DND-41 (cell line): ENCODE data around the gene FANCB.

ENCODE experiments used
- ATAC-seq: fragments of 200-7000 bp; cut with Tn5 transposase; 3 replicates; pipeline ENCODE4 v1.9.1; 2021; ENCODE audit warnings: low read depth; ENCODE audit not compliant: insufficient read depth
- DNase-seq: peaks from one replicate; pipeline ENCODE4 v3.0.0-alpha.2; 2020
- H2AFZ ChIP-seq: 2 replicates; pipeline ENCODE4 v1.6.0; 2012; ENCODE audit warnings: low read depth, low read length
- H3K27ac ChIP-seq: 2 replicates; pipeline ENCODE4 v1.5.1; 2012; ENCODE audit warnings: low read length, inconsistent platforms
- H3K27me3 ChIP-seq: fragments of 200-600 bp; sonication (generic); 2 replicates; pipeline ENCODE4 v1.6.0; 2012; ENCODE audit warnings: low read length, mild to moderate bottlenecking, inconsistent platforms; ENCODE audit not compliant: insufficient read depth, poor library complexity
- H3K36me3 ChIP-seq: 2 replicates; pipeline ENCODE4 v1.5.1; 2012; ENCODE audit warnings: low read length, inconsistent platforms; ENCODE audit not compliant: insufficient read depth
- H3K4me1 ChIP-seq: 2 replicates; pipeline ENCODE4 v1.5.1; 2012; ENCODE audit warnings: mild to moderate bottlenecking, low read length; ENCODE audit not compliant: insufficient read depth
- H3K4me2 ChIP-seq: 2 replicates; pipeline ENCODE4 v1.6.0; 2012; ENCODE audit warnings: mild to moderate bottlenecking, moderate library complexity, low read length, inconsistent platforms; ENCODE audit not compliant: insufficient read depth
- H3K4me3 ChIP-seq, 2 experiments: fragments of 200-600 bp in 1 of 2; shearing (Covaris generic) in 1 of 2; 2 replicates each; pipeline ENCODE4 v1.5.1; 2012 to 2016; ENCODE audit warnings: inconsistent platforms in 2 of 2, low read length in 2 of 2, mild to moderate bottlenecking in 2 of 2, low read depth in 1 of 2, moderate library complexity in 1 of 2
- H3K79me2 ChIP-seq: 2 replicates; pipeline ENCODE4 v1.6.0; 2012; ENCODE audit warnings: low read length, inconsistent platforms; ENCODE audit not compliant: insufficient read depth
- H3K9ac ChIP-seq: 2 replicates; pipeline ENCODE4 v1.6.0; 2012; ENCODE audit warnings: low read depth, mild to moderate bottlenecking, inconsistent platforms, low read length, moderate library complexity
- H3K9me3 ChIP-seq: 2 replicates; pipeline ENCODE4 v1.5.1; 2012; ENCODE audit warnings: low read length, moderate library complexity, mild to moderate bottlenecking, inconsistent platforms; ENCODE audit not compliant: insufficient read depth, severe bottlenecking
- H4K20me1 ChIP-seq: 2 replicates; pipeline ENCODE4 v1.6.0; 2012; ENCODE audit warnings: low read length; ENCODE audit not compliant: insufficient read depth
- CTCF ChIP-seq: IDR thresholded peaks from 2 replicates; pipeline ENCODE4 v1.5.1; 2012; ENCODE audit warnings: borderline replicate concordance, low read length, moderate library complexity, mild to moderate bottlenecking; ENCODE audit not compliant: poor library complexity, severe bottlenecking; ENCODE audit errors: extremely low read depth
- EZH2 ChIP-seq: IDR thresholded peaks from 3 replicates; pipeline ENCODE4 v1.6.1; 2012; ENCODE audit warnings: borderline replicate concordance, low read depth, mild to moderate bottlenecking, moderate library complexity, low read length, inconsistent platforms; ENCODE audit not compliant: severe bottlenecking

FANCB gene

GRCh38 chrX:14819769-14820168 is 53.1 kb downstream of the FANCB start:
- no peaks in the 10 kb centered on the region for H3K9me3 ChIP-seq
- H3K27ac ChIP-seq, result no peak overlapping the region
- no peaks in the 10 kb centered on the region for H3K4me1 ChIP-seq
- no peaks in the 10 kb centered on the region for H3K36me3 ChIP-seq
- H4K20me1 ChIP-seq, result no peaks in the 10 kb centered on the region
- no peak for DNase-seq
- no peak overlapping the region for H3K9ac ChIP-seq
- H2AFZ ChIP-seq, result no peak overlapping the region
- H3K27me3 ChIP-seq, result no peaks in the 10 kb centered on the region
- ATAC-seq, result no peak
- H3K79me2 ChIP-seq, result no peaks in the 10 kb centered on the region
- TF ChIP-seq EZH2 (no peak), CTCF (no peak)
- H3K4me3 ChIP-seq, result no peak overlapping the region
- no peak overlapping the region for H3K4me2 ChIP-seq

- no peaks in the 10 kb centered on the region for H3K36me3 ChIP-seq
- H2AFZ ChIP-seq, result no peak overlapping the region
- H3K9ac ChIP-seq, result no peak overlapping the region
- TF ChIP-seq CTCF (no peak), EZH2 (no peak)
- no peaks in the 10 kb centered on the region for H4K20me1 ChIP-seq
- H3K27me3 ChIP-seq, result no peaks in the 10 kb centered on the region
- no peak overlapping the region for H3K4me3 ChIP-seq
- no peaks in the 10 kb centered on the region for H3K4me1 ChIP-seq
- no peak for ATAC-seq
- H3K27ac ChIP-seq, result no peak overlapping the region
- no peak for DNase-seq
- H3K79me2 ChIP-seq, result no peaks in the 10 kb centered on the region
- no peak overlapping the region for H3K4me2 ChIP-seq
- no peaks in the 10 kb centered on the region for H3K9me3 ChIP-seq
These were observed 55.3 kb downstream of the FANCB start for GRCh38 chrX:14817571-14817970.

- TF ChIP-seq EZH2 (no peak), CTCF (no peak)
- H3K9ac ChIP-seq, result no peak overlapping the region
- no peaks in the 10 kb centered on the region for H3K36me3 ChIP-seq
- H3K27ac ChIP-seq, result no peak overlapping the region
- H4K20me1 ChIP-seq, result no peaks in the 10 kb centered on the region
- H3K4me1 ChIP-seq, result no peaks in the 10 kb centered on the region
- H3K4me2 ChIP-seq, result no peak overlapping the region
- H3K27me3 ChIP-seq, result no peaks in the 10 kb centered on the region
- ATAC-seq (no peak), DNase-seq (no peak)
- no peaks in the 10 kb centered on the region for H3K79me2 ChIP-seq
- no peak overlapping the region for H3K4me3 ChIP-seq
- H2AFZ ChIP-seq, result no peak overlapping the region
- H3K9me3 ChIP-seq, result no peaks in the 10 kb centered on the region
These were observed 69.7 kb downstream of the FANCB start for GRCh38 chrX:14802943-14803710.
